ENCODE measurements around the gene TVP23A. TPM values are rescaled to one million over a fixed set of nuclear protein-coding genes. Genes with fewer than 3 reads are reported as not detected.

The TVP23A gene
- total RNA-seq, 1 donor from 2014 or later = not detected

DNA sequence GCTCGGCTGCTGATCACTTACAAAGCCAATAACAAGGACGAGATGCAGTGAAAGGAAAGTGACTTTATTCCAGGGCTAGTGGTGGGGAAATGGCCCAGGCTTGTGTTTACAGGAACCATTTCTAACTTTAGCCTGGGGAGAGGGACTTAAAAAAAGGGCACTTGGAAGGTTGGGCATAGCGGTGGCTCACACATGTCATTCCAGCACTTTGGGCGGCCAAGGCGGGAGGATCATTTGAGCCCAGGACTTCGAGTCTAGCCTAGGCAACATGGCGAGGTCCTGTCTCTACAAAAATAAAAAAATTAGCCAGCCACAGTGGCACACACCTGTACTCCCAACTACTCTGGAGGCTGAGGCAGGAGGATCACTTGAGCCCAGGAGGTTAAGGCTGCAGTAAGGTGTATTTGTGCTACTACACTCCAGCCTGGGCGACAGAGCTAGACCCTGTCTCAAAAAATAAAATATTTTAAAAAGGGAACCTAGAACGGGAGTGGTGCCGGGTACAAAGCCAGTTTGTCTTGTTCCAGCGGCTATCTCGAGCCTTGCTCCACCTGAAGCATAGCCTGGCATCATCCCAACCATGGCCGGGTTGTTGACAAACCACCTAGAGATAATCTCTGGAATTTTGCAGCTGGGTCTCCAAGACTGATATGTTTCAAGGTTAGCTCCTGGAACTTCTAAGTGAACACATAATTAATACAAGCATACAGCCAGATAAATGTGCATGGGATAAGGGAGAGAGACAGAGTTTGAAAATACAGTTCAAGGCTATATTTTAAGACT lies 5.7 kb upstream of the TVP23A start:
- H3K4me1 Mint-ChIP-seq (ENCODE audit: unreplicated experiment) = no peaks in the 10 kb centered on the region
- DNase-seq (ENCODE audit: extremely low spot score, unreplicated experiment) = no peak
- H3K27me3 Mint-ChIP-seq (ENCODE audit: unreplicated experiment) = peaks cover 4% of the 10 kb centered on the region
- TF ChIP-seq, protein P1, sequence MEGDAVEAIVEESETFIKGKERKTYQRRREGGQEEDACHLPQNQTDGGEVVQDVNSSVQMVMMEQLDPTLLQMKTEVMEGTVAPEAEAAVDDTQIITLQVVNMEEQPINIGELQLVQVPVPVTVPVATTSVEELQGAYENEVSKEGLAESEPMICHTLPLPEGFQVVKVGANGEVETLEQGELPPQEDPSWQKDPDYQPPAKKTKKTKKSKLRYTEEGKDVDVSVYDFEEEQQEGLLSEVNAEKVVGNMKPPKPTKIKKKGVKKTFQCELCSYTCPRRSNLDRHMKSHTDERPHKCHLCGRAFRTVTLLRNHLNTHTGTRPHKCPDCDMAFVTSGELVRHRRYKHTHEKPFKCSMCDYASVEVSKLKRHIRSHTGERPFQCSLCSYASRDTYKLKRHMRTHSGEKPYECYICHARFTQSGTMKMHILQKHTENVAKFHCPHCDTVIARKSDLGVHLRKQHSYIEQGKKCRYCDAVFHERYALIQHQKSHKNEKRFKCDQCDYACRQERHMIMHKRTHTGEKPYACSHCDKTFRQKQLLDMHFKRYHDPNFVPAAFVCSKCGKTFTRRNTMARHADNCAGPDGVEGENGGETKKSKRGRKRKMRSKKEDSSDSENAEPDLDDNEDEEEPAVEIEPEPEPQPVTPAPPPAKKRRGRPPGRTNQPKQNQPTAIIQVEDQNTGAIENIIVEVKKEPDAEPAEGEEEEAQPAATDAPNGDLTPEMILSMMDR (IDR thresholded peaks at IDR 0.05) = no peak
- no peak overlapping the region for H3K4me3 Mint-ChIP-seq (ENCODE audit: unreplicated experiment)
- H3K27ac Mint-ChIP-seq (ENCODE audit: unreplicated experiment) = no peak overlapping the region
- H3K36me3 Mint-ChIP-seq (ENCODE audit: unreplicated experiment) = no peaks in the 10 kb centered on the region
- no peaks in the 10 kb centered on the region for H3K9me3 Mint-ChIP-seq (ENCODE audit: unreplicated experiment)

DNA sequence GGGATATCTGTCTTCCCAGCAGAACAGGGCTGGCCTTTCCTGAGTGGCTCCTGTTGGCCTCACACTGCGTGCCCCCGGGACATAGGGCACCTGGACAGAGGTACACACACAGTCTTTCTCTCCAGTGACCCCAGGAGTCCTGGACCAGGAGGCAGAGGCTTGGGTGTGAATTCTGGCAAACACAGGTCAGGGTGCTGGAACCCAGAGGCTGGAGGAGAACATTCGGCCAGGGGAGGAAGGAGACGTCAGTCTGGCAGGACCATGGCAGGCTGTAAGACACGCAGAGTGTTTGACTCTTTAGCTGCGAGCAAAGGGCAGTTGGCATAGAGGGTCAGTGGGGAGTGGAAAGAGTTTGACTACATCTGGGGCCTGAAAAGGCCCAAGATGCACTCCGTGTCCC lies 4.1 kb upstream of the TVP23A start:
- no peaks in the 10 kb centered on the region for H3K4me1 Mint-ChIP-seq (ENCODE audit: unreplicated experiment)
- H3K4me3 Mint-ChIP-seq (ENCODE audit: unreplicated experiment) = no peak overlapping the region

DNA sequence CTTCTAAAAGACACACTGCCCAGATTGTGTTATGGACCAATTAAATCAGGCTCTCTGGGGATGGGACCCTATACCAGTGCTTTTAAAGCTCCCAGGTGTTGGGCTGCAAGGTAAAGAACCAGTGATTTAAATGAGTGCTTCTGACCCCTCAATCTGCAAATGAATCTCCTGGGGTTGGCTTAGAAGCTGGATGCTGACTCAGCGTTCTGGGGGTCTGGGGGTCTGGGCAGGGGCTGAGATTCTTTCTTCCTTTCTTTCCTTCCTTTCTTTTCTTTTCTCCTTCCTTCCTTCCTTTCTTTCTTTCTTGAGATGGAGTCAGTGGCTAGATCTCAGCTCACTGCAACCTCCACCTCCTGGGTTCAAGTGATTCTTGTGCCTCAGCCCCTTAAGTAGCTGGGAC lies 2.0 kb upstream of the TVP23A start:
- no peak overlapping the region for H3K4me3 Mint-ChIP-seq (ENCODE audit: unreplicated experiment)
- no peaks in the 10 kb centered on the region for H3K9me3 Mint-ChIP-seq (ENCODE audit: unreplicated experiment)
- H3K36me3 Mint-ChIP-seq (ENCODE audit: unreplicated experiment) = no peaks in the 10 kb centered on the region
- no peak for DNase-seq (ENCODE audit: extremely low spot score, unreplicated experiment)
- H3K27me3 Mint-ChIP-seq (ENCODE audit: unreplicated experiment) = peaks cover 19% of the 10 kb centered on the region
- H3K27ac Mint-ChIP-seq (ENCODE audit: unreplicated experiment) = no peak overlapping the region
- no peaks in the 10 kb centered on the region for H3K4me1 Mint-ChIP-seq (ENCODE audit: unreplicated experiment)
- TF ChIP-seq, protein P1 (IDR thresholded peaks at IDR 0.05) = no peak

More for the DNA sequence above, 4.1 kb upstream of the TVP23A start:
- Mint-ChIP-seq H3K27me3 (ENCODE audit: unreplicated experiment) (peaks cover 10% of the 10 kb centered on the region), H3K9me3 (ENCODE audit: unreplicated experiment) (no peaks in the 10 kb centered on the region), H3K36me3 (ENCODE audit: unreplicated experiment) (no peaks in the 10 kb centered on the region), H3K27ac (ENCODE audit: unreplicated experiment) (no peak overlapping the region)
- DNase-seq (ENCODE audit: extremely low spot score, unreplicated experiment) = no peak
- TF ChIP-seq, protein P1 (IDR thresholded peaks at IDR 0.05) = no peak

DNA sequence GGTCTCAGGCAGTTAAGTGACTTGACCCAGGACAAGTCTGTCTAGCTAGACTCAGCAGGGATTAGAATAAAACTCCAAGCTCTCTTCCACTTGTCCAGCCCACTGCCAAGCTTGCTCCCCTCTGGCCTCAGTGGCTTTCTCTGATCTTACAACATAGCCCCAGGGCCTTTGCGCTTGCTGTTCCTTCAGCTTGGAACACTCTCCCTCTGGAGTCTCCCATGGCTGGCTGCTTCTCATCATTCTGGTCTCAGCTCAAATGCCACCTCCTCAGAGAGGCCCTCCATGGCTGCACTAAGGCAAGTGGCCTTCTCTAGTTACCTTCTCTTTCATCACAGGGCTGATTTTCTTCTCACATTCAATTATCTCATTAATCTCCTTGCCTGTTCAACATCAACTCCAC lies 1.1 kb downstream of the TVP23A start:
- H3K27ac Mint-ChIP-seq (ENCODE audit: unreplicated experiment) = no peak overlapping the region
- no peaks in the 10 kb centered on the region for H3K9me3 Mint-ChIP-seq (ENCODE audit: unreplicated experiment)
- no peak overlapping the region for H3K4me3 Mint-ChIP-seq (ENCODE audit: unreplicated experiment)
- H3K36me3 Mint-ChIP-seq (ENCODE audit: unreplicated experiment) = no peaks in the 10 kb centered on the region
- TF ChIP-seq, protein P1 (IDR thresholded peaks at IDR 0.05) = no peak
- no peak for DNase-seq (ENCODE audit: extremely low spot score, unreplicated experiment)
- peaks cover 19% of the 10 kb centered on the region for H3K27me3 Mint-ChIP-seq (ENCODE audit: unreplicated experiment)
- H3K4me1 Mint-ChIP-seq (ENCODE audit: unreplicated experiment) = no peaks in the 10 kb centered on the region

DNA sequence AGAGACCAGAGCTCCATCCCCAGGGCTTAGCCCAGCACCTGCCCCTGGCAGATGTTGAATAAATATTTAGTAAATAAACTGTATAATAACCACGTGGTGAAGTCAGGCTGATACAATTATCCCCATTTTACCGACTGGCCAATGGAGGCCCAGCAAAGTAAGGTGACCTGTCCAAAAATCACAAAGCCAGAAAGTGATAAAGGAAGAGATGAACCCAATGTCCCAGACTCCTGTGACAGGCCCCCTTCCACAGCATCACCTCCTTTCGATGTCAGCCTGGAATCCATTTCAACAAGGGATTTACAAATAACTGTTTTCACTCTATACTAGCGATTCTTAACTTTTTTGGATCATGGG lies 5.5 kb downstream of the TVP23A start:
- H3K4me3 Mint-ChIP-seq (ENCODE audit: unreplicated experiment) = no peak overlapping the region
- H3K27me3 Mint-ChIP-seq (ENCODE audit: unreplicated experiment) = peaks cover 12% of the 10 kb centered on the region
- H3K9me3 Mint-ChIP-seq (ENCODE audit: unreplicated experiment) = no peaks in the 10 kb centered on the region
- no peak overlapping the region for H3K27ac Mint-ChIP-seq (ENCODE audit: unreplicated experiment)
- no peaks in the 10 kb centered on the region for H3K4me1 Mint-ChIP-seq (ENCODE audit: unreplicated experiment)
- H3K36me3 Mint-ChIP-seq (ENCODE audit: unreplicated experiment) = no peaks in the 10 kb centered on the region
- DNase-seq (ENCODE audit: extremely low spot score, unreplicated experiment) = no peak
- TF ChIP-seq, protein P1 (IDR thresholded peaks at IDR 0.05) = no peak
